ENCODE data around the gene PNLDC1.
"Not testable (repeated sequence)": the region's sequence is repeated elsewhere in the genome, so short reads cannot be mapped to it uniquely, and the experiment has no call there.

Gene PNLDC1

GRCh38 chr6:159815410-159815809, 15.3 kb downstream of the PNLDC1 start:
- CTCF ChIA-PET, result interaction anchor here (0.6 kb wide), 1 partner anchor 50 kb away, joined by 5 read pairs; no protein-coding TSS in a partner anchor
- DNase-seq (ENCODE audit: low spot score), result no peak
- POLR2A ChIA-PET (ENCODE audit: low non-redundant PET), result interaction anchor here (0.6 kb wide), 1 partner anchor 33 kb away, joined by 4 read pairs; no protein-coding TSS in a partner anchor
- no peak overlapping the region for H3K27ac ChIP-seq
- TF ChIP-seq CTCF (conservative IDR thresholded peaks at IDR 0.05; ENCODE audit: low read depth), result no peak

- POLR2A ChIA-PET (ENCODE audit: low non-redundant PET); CTCF ChIA-PET; H3K27ac ChIP-seq; DNase-seq (ENCODE audit: low spot score): not testable (repeated sequence)
Observed at GRCh38 chr6:159816775-159817174, 16.7 kb downstream of the PNLDC1 start.

DNA sequence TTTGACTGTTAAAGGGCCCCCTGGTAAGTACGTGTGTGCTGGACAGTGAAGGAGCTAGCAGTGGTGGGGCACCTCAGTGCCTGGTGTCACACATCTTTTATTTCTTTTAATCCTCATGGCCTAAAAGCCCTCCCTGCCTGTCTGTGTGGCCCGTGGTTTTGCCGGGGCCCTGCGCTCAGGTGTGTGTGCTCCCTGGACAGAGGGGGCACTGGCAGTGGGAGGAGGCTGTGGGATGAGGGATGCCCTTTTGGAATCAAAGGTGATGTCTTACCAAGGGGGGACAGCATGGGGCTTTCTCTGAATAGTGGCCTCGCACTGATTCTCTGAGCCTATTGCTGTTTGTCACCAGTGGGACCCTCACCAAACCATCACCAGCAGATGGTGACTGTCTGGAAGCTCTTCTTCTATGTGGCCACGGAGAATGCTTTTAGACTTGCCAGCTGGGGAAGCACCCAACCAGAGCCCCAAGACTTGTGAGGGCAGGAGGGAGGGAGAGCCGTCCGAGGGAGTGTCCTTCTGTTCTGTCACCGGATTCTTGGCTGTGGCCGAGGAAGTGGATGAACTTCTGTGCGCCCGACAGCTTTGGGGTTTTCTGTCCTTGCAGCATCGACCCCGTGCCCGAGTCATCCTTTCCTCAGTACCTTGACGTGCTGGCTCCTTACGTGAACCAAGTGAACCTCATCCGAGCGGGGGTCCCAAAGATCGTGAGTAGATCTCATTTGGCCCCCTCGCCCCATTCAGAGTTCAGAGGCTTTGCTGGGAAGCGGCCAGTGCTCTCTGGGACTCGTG, 18.1 kb downstream of the PNLDC1 start:
- no peak for DNase-seq (ENCODE audit: low spot score)
- POLR2A ChIA-PET (ENCODE audit: low non-redundant PET), result no interaction called here
- no peak overlapping the region for H3K27ac ChIP-seq
- TF ChIP-seq CTCF (conservative IDR thresholded peaks at IDR 0.05; ENCODE audit: low read depth), result no peak
- CTCF ChIA-PET, result no interaction called here

- CTCF ChIA-PET, result no interaction called here
- no peak overlapping the region for H3K27ac ChIP-seq
- DNase-seq (ENCODE audit: low spot score), result no peak
- TF ChIP-seq CTCF (conservative IDR thresholded peaks at IDR 0.05; ENCODE audit: low read depth), result no peak
- POLR2A ChIA-PET (ENCODE audit: low non-redundant PET), result no interaction called here
Observed at GRCh38 chr6:159819098-159819497, 19.0 kb downstream of the PNLDC1 start.

- ChIA-PET POLR2A (ENCODE audit: low non-redundant PET) (no interaction called here), CTCF (no interaction called here)
- no peak for TF ChIP-seq CTCF (conservative IDR thresholded peaks at IDR 0.05; ENCODE audit: low read depth)
- no peak overlapping the region for H3K27ac ChIP-seq
- no peak for DNase-seq (ENCODE audit: low spot score)
Observed at GRCh38 chr6:159819932-159820640, 20.0 kb downstream of the PNLDC1 start.

DNA sequence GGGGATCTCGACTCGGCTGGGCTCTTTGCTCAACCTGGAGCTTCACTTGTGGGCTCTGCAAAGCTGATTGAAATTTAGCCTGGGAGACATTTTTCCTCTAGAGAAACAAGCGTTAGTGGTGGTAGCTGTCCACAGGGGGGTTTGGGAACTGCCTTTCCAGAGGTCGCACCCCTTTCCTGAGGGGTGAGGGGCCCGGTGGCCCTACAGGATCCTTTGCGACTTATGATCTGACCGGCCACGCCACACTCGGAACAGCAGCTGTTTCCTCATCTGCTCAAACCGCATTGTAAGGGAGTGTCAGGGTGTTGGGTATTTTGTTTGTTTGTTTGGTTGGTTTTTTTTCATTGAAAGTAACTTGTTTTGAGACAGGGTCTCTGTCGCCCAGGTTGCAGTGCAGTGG, 21.0 kb downstream of the PNLDC1 start:
- no peak for DNase-seq (ENCODE audit: low spot score)
- ChIA-PET POLR2A (ENCODE audit: low non-redundant PET) (no interaction called here), CTCF (no interaction called here)
- TF ChIP-seq CTCF (conservative IDR thresholded peaks at IDR 0.05; ENCODE audit: low read depth), result no peak
- no peak overlapping the region for H3K27ac ChIP-seq

GRCh38 chr6:159821726-159822125, 21.6 kb downstream of the PNLDC1 start:
- POLR2A ChIA-PET (ENCODE audit: low non-redundant PET), result interaction anchor here (0.7 kb wide), 1 partner anchor 13 kb away, joined by 3 read pairs; no protein-coding TSS in a partner anchor
- DNase-seq (ENCODE audit: low spot score), result no peak
- H3K27ac ChIP-seq, result no peak overlapping the region
- CTCF ChIA-PET, result no interaction called here
- no peak for TF ChIP-seq CTCF (conservative IDR thresholded peaks at IDR 0.05; ENCODE audit: low read depth)
